Calu3 (cell line): ENCODE measurements around the gene TPCN2. TPM values are rescaled to one million over a fixed set of nuclear protein-coding genes. Genes with fewer than 3 reads are reported as not detected.

Experiments used
- BruUV-seq: library from RNA; stranded (reverse); fragments of 400-500 nt; replicated peaks from 2 replicates; lab custom pipeline; 2021; lab: Mats Ljungman, UMichigan
- CTCF ChIA-PET: fragments of 300-600 bp; sonication (Branson Sonifier 250); formaldehyde crosslinking; loops from one replicate; lab custom pipeline; 2022; ENCODE audit warnings: antibody characterized with exemption; lab: Charles Lee
- DNase-seq: peaks from one replicate; pipeline ENCODE4 v3.0.0; 2022
- H3K27ac Mint-ChIP-seq: one replicate; pipeline ENCODE4 v1.8.0; 2022; ENCODE audit warnings: mixed read lengths; ENCODE audit not compliant: unreplicated experiment
- H3K27me3 Mint-ChIP-seq: one replicate; pipeline ENCODE4 v1.8.0; 2022; ENCODE audit warnings: mixed read lengths; ENCODE audit not compliant: unreplicated experiment
- H3K36me3 Mint-ChIP-seq: one replicate; pipeline ENCODE4 v1.8.0; 2022; ENCODE audit warnings: mild to moderate bottlenecking, moderate library complexity, mixed read lengths; ENCODE audit not compliant: insufficient read depth, unreplicated experiment
- H3K4me1 Mint-ChIP-seq: one replicate; pipeline ENCODE4 v1.8.0; 2022; ENCODE audit warnings: mild to moderate bottlenecking, low read depth, mixed read lengths; ENCODE audit not compliant: unreplicated experiment
- H3K4me3 Mint-ChIP-seq: one replicate; pipeline ENCODE4 v1.8.0; 2022; ENCODE audit warnings: mild to moderate bottlenecking, low read depth, moderate library complexity, mixed read lengths; ENCODE audit not compliant: unreplicated experiment
- H3K9me3 Mint-ChIP-seq: one replicate; pipeline ENCODE4 v1.8.0; 2022; ENCODE audit warnings: low read depth, mixed read lengths; ENCODE audit not compliant: unreplicated experiment
- CTCF ChIP-seq: fragments of 200-600 bp; IDR thresholded peaks from one replicate; pipeline ENCODE4 v1.8.0; 2022; ENCODE audit warnings: antibody characterized with exemption; ENCODE audit not compliant: unreplicated experiment
- intact Hi-C: fragments of 100-400 bp; cut with micrococcal nuclease; formaldehyde crosslinking; loops from one replicate; pipeline ENCODE4 v1.10.0; 2022; ENCODE audit not compliant: unreplicated experiment
- total RNA-seq: library from RNA; stranded (reverse); gene quantifications from 2 replicates; pipeline ENCODE4 v1.2.3, GENCODE V29; 2022

TPCN2 gene
- total RNA-seq, 1 experiment from 2014 or later: 21.9 TPM

GRCh38 chr11:69091638-69092165 lies 43.0 kb downstream of the TPCN2 start:
- no peak for DNase-seq
- intact Hi-C loops: no loop called here
- Mint-ChIP-seq H3K27me3 (no peaks in the 10 kb centered on the region), H3K4me1 (peaks cover 18% of the 10 kb centered on the region), H3K9me3 (no peaks in the 10 kb centered on the region), H3K36me3 (peaks cover 12% of the 10 kb centered on the region), H3K4me3 (no peak overlapping the region), H3K27ac (no peak overlapping the region)
- CTCF ChIA-PET: no interaction called here
- no peak for TF ChIP-seq CTCF
- no TSS peak for BruUV-seq

GRCh38 chr11:69092263-69092662 lies 43.5 kb downstream of the TPCN2 start:
- no TSS peak for BruUV-seq
- intact Hi-C loops: no loop called here
- no peaks in the 10 kb centered on the region for H3K27me3 Mint-ChIP-seq
- H3K4me3 Mint-ChIP-seq: no peak overlapping the region
- no peak for TF ChIP-seq CTCF
- no peak for DNase-seq
- H3K9me3 Mint-ChIP-seq: no peaks in the 10 kb centered on the region
- CTCF ChIA-PET: no interaction called here
- no peak overlapping the region for H3K27ac Mint-ChIP-seq
- peaks cover 18% of the 10 kb centered on the region for H3K4me1 Mint-ChIP-seq
- H3K36me3 Mint-ChIP-seq: peaks cover 8% of the 10 kb centered on the region

GRCh38 chr11:69093106-69093505 lies 44.4 kb downstream of the TPCN2 start:
- intact Hi-C loops: no loop called here
- no peak overlapping the region for H3K27ac Mint-ChIP-seq
- no peaks in the 10 kb centered on the region for H3K27me3 Mint-ChIP-seq
- no peak overlapping the region for H3K4me3 Mint-ChIP-seq
- CTCF ChIA-PET: no interaction called here
- peaks cover 6% of the 10 kb centered on the region for H3K36me3 Mint-ChIP-seq
- H3K9me3 Mint-ChIP-seq: no peaks in the 10 kb centered on the region
- TF ChIP-seq CTCF: no peak
- DNase-seq: no peak
- peaks cover 18% of the 10 kb centered on the region for H3K4me1 Mint-ChIP-seq
- BruUV-seq: no TSS peak

- Mint-ChIP-seq H3K27ac (no peak overlapping the region), H3K36me3 (peaks cover 6% of the 10 kb centered on the region), H3K4me1 (peaks cover 8% of the 10 kb centered on the region), H3K4me3 (no peak overlapping the region), H3K27me3 (no peaks in the 10 kb centered on the region), H3K9me3 (no peaks in the 10 kb centered on the region)
- no peak for DNase-seq
- no peak for TF ChIP-seq CTCF
- CTCF ChIA-PET: no interaction called here
- intact Hi-C loops: no loop called here
- no TSS peak for BruUV-seq
Measured at GRCh38 chr11:69094111-69094914, 45.6 kb downstream of the TPCN2 start.
